K562 (cell line): ENCODE results near the gene NELL1. TPM values are rescaled to one million over a fixed set of nuclear protein-coding genes. Genes with fewer than 3 reads are reported as not detected.

ENCODE experiments used
- ATAC-seq: fragments of 200-7000 bp; cut with Tn5 transposase; 3 replicates; pipeline ENCODE4 v1.9.1; 2020; ENCODE audit warnings: moderate library complexity
- BruUV-seq: library from RNA; stranded (reverse); fragments of 400-500 nt; replicated peaks from 2 replicates; lab custom pipeline; 2021; lab: Mats Ljungman, UMichigan
- CTCF ChIA-PET: fragments of 300-600 bp; formaldehyde crosslinking; extraction: SDS; loops from one replicate; lab custom pipeline; 2021; ENCODE audit warnings: low intra/inter-chr PET ratio; lab: Yijun Ruan, JAX
- POLR2A ChIA-PET: fragments of 300-600, 350-650 bp; sonication (Branson Sonifier 250); formaldehyde crosslinking; extraction: SDS; loops from one replicate; lab custom pipeline; 2021; ENCODE audit warnings: antibody characterized with exemption, inconsistent platforms; lab: Yijun Ruan, JAX
- DNase-seq, 4 experiments: peaks; one replicate each; pipeline versions ENCODE4 v3.0.0 to v3.0.0-alpha.2; 2011 to 2018; ENCODE audit warnings: low spot score in 3 of 4, mixed read lengths in 3 of 4; ENCODE audit errors: extremely low read depth in 1 of 4
- FAIRE-seq: peaks from 2 replicates; lab custom pipeline; 2011; peaks lifted over from hg19 to GRCh38; lab: Jason Lieb, UNC
- H2AFZ ChIP-seq: 2 replicates; pipeline ENCODE4 v1.6.0; 2011; ENCODE audit warnings: low read depth, low read length, control low read depth, inconsistent platforms
- H3K27ac ChIP-seq: fragments of 200-600 bp; 3 replicates; pipeline ENCODE4 v1.8.0; 2011; ENCODE audit warnings: low read depth, mild to moderate bottlenecking, control low read depth, inconsistent platforms, low read length, moderate library complexity, mixed read lengths; ENCODE audit errors: extremely low read depth
- H3K27me3 ChIP-seq, 2 experiments: fragments of 300-600 bp in 1 of 2; 2 replicates in 1 of 2; 3 replicates in 1 of 2; pipeline versions ENCODE4 v1.6.0 to v1.8.0; 2011; ENCODE audit warnings: inconsistent platforms in 2 of 2, low read length in 2 of 2, mild to moderate bottlenecking in 1 of 2, mixed read lengths in 1 of 2, moderate library complexity in 1 of 2; ENCODE audit not compliant: control insufficient read depth in 2 of 2, insufficient read depth in 2 of 2
- H3K36me3 ChIP-seq: fragments of 300-600 bp; 3 replicates; pipeline ENCODE4 v1.8.0; 2011; ENCODE audit warnings: mild to moderate bottlenecking, low read length, inconsistent platforms; ENCODE audit not compliant: control insufficient read depth, insufficient read depth
- H3K4me1 ChIP-seq, 2 experiments: fragments of 200-600 bp in 1 of 2; replicated peaks in 1 of 2; 2 replicates in 1 of 2; 3 replicates in 1 of 2; pipeline versions ENCODE4 v1.5.1 to v1.8.0; 2011; ENCODE audit warnings: inconsistent platforms in 2 of 2, low read length in 2 of 2, mild to moderate bottlenecking in 1 of 2, mixed read lengths in 1 of 2, moderate library complexity in 1 of 2; ENCODE audit not compliant: control insufficient read depth in 2 of 2, insufficient read depth in 2 of 2
- H3K4me2 ChIP-seq: 2 replicates; pipeline ENCODE4 v1.6.1; 2011; ENCODE audit warnings: low read length, control low read depth, inconsistent platforms, mixed read lengths; ENCODE audit not compliant: insufficient read depth
- H3K4me3 ChIP-seq: fragments of 200-600 bp; sonication (generic), shearing (Covaris generic); 2 replicates; pipeline ENCODE4 v1.5.1; 2016; ENCODE audit warnings: control low read depth, inconsistent platforms
- H3K79me2 ChIP-seq: fragments of 200-600 bp; 3 replicates; pipeline ENCODE4 v1.8.0; 2011; ENCODE audit warnings: low read length, inconsistent platforms; ENCODE audit not compliant: control insufficient read depth, insufficient read depth
- H3K9ac ChIP-seq, 2 experiments: 2 replicates each; pipeline versions ENCODE4 v1.6.0 to v1.6.1; 2011; ENCODE audit warnings: low read depth in 2 of 2, low read length in 2 of 2, control low read depth in 1 of 2, inconsistent platforms in 1 of 2, mild to moderate bottlenecking in 1 of 2, mixed read lengths in 1 of 2; ENCODE audit not compliant: insufficient read depth in 1 of 2
- H3K9me1 ChIP-seq: one replicate; pipeline ENCODE4 v1.6.0; 2011; ENCODE audit warnings: inconsistent platforms, mild to moderate bottlenecking, low read length, moderate library complexity; ENCODE audit not compliant: control insufficient read depth, insufficient read depth
- H3K9me3 ChIP-seq: replicated peaks from 2 replicates; pipeline ENCODE4 v1.5.1; 2011; ENCODE audit warnings: low read depth, low read length, inconsistent platforms; ENCODE audit not compliant: control insufficient read depth, insufficient read depth
- H4K20me1 ChIP-seq: replicated peaks from 2 replicates; pipeline ENCODE4 v1.6.1; 2011; ENCODE audit warnings: low read length, inconsistent platforms, mixed read lengths; ENCODE audit not compliant: control insufficient read depth, insufficient read depth
- AFF1 ChIP-seq, 2 experiments: fragments of 450-650 bp; IDR thresholded peaks; 2 replicates each; pipeline ENCODE4 v1.6.1; 2018; ENCODE audit warnings: mild to moderate bottlenecking in 2 of 2, low read depth in 1 of 2; ENCODE audit not compliant: partially characterized antibody in 2 of 2
- GABPB2 ChIP-seq: fragments of 250-450 bp; sonication (Bioruptor Pico); conservative IDR thresholded peaks from 2 replicates; pipeline ENCODE4 v1.5.1; 2021; ENCODE audit warnings: mild to moderate bottlenecking
- KDM5B ChIP-seq: fragments of 200-600 bp; sonication (generic); IDR thresholded peaks from 2 replicates; pipeline ENCODE4 v1.6.1; 2012; ENCODE audit warnings: low read depth, mild to moderate bottlenecking, moderate library complexity, low read length, control low read depth, inconsistent platforms; ENCODE audit not compliant: insufficient replicate concordance
- PRMT5 ChIP-seq: sonication (generic); formaldehyde crosslinking; IDR thresholded peaks from 2 replicates; pipeline ENCODE4 v1.5.0; 2020; ENCODE audit warnings: missing genetic modification reagents
- RFX7 ChIP-seq: fragments of 250-450 bp; sonication (Bioruptor Pico); IDR thresholded peaks from 2 replicates; pipeline ENCODE4 v1.5.1; 2021; ENCODE audit warnings: mild to moderate bottlenecking
- SIRT6 ChIP-seq: IDR thresholded peaks from one replicate; pipeline ENCODE4 v1.6.1; 2012; ENCODE audit warnings: low read depth, mild to moderate bottlenecking, control low read depth, inconsistent platforms, low read length, moderate library complexity
- TCFL5 ChIP-seq: fragments of 250-450 bp; sonication (Bioruptor Pico); conservative IDR thresholded peaks from 2 replicates; pipeline ENCODE4 v1.6.1; 2021; ENCODE audit warnings: mild to moderate bottlenecking, moderate library complexity, matching md5 sums
- ZBTB26 ChIP-seq: fragments of 450-650 bp; formaldehyde crosslinking; IDR thresholded peaks from 2 replicates; pipeline ENCODE4 v1.4.0; 2022; ENCODE audit warnings: missing genetic modification characterization
- ZNF239 ChIP-seq: fragments of 250-450 bp; sonication (Bioruptor Pico); IDR thresholded peaks from 2 replicates; pipeline ENCODE4 v1.4.0; 2020; ENCODE audit warnings: mild to moderate bottlenecking
- ZNF282 ChIP-seq: sonication (generic); formaldehyde crosslinking; IDR thresholded peaks from 2 replicates; pipeline ENCODE4 v1.8.1; 2023; ENCODE audit warnings: missing genetic modification reagents
- WGBS: fragments of 100-300 bp; shearing (Covaris generic); methylation state at CpG from one replicate; pipeline ENCODE4 v1.1.6; 2016; ENCODE audit warnings: low coverage, mixed read lengths; ENCODE audit not compliant: insufficient coverage; ENCODE audit errors: missing lambda C conversion rate; 5-methylcytosine and 5-hydroxymethylcytosine counted together
- in situ Hi-C: fragments of 300-500 bp; cut with MboI; formaldehyde crosslinking; loops from 4 replicates; pipeline ENCODE4 v1.15.0; 2018; ENCODE audit warnings: inconsistent platforms, mixed read lengths
- intact Hi-C: fragments of 100-400 bp; cut with micrococcal nuclease; formaldehyde crosslinking; loops from 2 replicates; pipeline ENCODE4 v1.14.2; 2022
- polyA plus RNA-seq, 8 experiments: library from polyadenylated mRNA; depleted of rRNA in 4 of 8; stranded (reverse) in 5 of 8; unstranded in 3 of 8; fragments of >200 nt; fragmentation: Nextera tagmentation in 2 of 8; fragmentation: Illumina TruSeq in 1 of 8; extraction: Ambion mirVana in 2 of 8; extraction: Trizol in 1 of 8; gene quantifications; 2 replicates each; pipeline versions ENCODE4 v1.2.1 to v1.2.3, GENCODE V29; 2011 to 2014; ENCODE audit warnings: inconsistent platforms in 1 of 8, missing spikeins in 1 of 8
- total RNA-seq, 7 experiments: library from RNA; depleted of rRNA in 6 of 7; stranded (reverse); fragments of >200 nt in 6 of 7; fragmentation: Illumina TruSeq in 2 of 7; extraction: Trizol in 2 of 7; gene quantifications; 2 replicates each; pipeline versions ENCODE4 v1.2.1 to v1.2.3, GENCODE V29; 2011 to 2021; ENCODE audit warnings: low replicate concordance in 1 of 7
- TF ChIP-seq, protein P1 (sequence below), 2 experiments: fragments of 450-650 bp in 1 of 2; IDR thresholded peaks; 2 replicates each; pipeline ENCODE4 v1.6.1; 2011 to 2017; ENCODE audit warnings: low read depth in 2 of 2, antibody characterized with exemption in 1 of 2, borderline replicate concordance in 1 of 2, low read length in 1 of 2, mild to moderate bottlenecking in 1 of 2, mixed read lengths in 1 of 2; ENCODE audit not compliant: control insufficient read depth in 1 of 2

Gene NELL1
- total and polyA plus RNA-seq, 9 of the 15 experiments (the other 6 are each of a cell fraction or from before 2014, with no cell fraction given) = not detected

DNA sequence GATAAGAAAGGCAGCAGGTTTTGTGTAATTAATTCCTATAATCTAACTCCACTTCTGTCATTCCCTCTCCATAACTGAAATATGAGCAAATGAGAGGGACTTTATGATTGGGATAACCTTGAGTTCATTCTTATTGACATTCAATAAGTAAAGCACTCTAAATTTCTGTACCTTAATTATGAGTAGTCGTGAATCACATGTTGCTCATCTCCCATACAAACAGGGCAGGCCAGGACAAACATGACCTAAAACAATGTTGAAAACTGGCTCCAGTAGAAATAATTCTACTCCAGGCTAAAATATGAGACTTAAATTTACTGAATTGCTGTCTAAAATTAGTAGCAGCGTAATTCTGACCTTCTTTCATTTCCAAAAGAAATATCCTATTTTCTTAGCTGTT lies 505.4 kb downstream of the NELL1 start:
- in situ Hi-C loops (no loop called here), intact Hi-C loops (no loop called here)
- Histone ChIP-seq H2AFZ (no peak overlapping the region), H3K9me1 (no peaks in the 10 kb centered on the region), H3K79me2 (no peaks in the 10 kb centered on the region), H3K4me1 (no peaks in the 10 kb centered on the region), H3K4me2 (no peak overlapping the region), H4K20me1 (no peaks in the 10 kb centered on the region), H3K27ac (no peak overlapping the region), H3K9me3 (no peaks in the 10 kb centered on the region), H3K36me3 (no peaks in the 10 kb centered on the region), H3K4me3 (no peak overlapping the region), H3K9ac (no peak overlapping the region), H3K27me3 (no peaks in the 10 kb centered on the region)
- DNase-seq = no peak
- 4% methylated on average over 2 of the region's 2 CpGs for WGBS
- FAIRE-seq = no peak
- TF ChIP-seq ZNF239 (CRISPR knock-in tag) (no peak), ZNF282 (CRISPR knock-in tag) (no peak), SIRT6 (no peak), ZBTB26 (CRISPR knock-in tag) (no peak), RFX7 (CRISPR knock-in tag) (no peak), AFF1 (IDR thresholded peaks at IDR 0.05; ENCODE audit: low read depth in 1 of 2, partially characterized antibody in 2 of 2) (no peak), TCFL5 (CRISPR knock-in tag) (no peak), PRMT5 (no peak), KDM5B (no peak), GABPB2 (CRISPR knock-in tag) (no peak)
- TF ChIP-seq, protein P1, sequence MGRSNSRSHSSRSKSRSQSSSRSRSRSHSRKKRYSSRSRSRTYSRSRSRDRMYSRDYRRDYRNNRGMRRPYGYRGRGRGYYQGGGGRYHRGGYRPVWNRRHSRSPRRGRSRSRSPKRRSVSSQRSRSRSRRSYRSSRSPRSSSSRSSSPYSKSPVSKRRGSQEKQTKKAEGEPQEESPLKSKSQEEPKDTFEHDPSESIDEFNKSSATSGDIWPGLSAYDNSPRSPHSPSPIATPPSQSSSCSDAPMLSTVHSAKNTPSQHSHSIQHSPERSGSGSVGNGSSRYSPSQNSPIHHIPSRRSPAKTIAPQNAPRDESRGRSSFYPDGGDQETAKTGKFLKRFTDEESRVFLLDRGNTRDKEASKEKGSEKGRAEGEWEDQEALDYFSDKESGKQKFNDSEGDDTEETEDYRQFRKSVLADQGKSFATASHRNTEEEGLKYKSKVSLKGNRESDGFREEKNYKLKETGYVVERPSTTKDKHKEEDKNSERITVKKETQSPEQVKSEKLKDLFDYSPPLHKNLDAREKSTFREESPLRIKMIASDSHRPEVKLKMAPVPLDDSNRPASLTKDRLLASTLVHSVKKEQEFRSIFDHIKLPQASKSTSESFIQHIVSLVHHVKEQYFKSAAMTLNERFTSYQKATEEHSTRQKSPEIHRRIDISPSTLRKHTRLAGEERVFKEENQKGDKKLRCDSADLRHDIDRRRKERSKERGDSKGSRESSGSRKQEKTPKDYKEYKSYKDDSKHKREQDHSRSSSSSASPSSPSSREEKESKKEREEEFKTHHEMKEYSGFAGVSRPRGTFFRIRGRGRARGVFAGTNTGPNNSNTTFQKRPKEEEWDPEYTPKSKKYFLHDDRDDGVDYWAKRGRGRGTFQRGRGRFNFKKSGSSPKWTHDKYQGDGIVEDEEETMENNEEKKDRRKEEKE (IDR thresholded peaks at IDR 0.05; ENCODE audit: borderline replicate concordance in 1 of 2, control insufficient read depth in 1 of 2, low read depth in 2 of 2, low read length in 1 of 2) = no peak
- no peak for ATAC-seq
- no TSS peak for BruUV-seq
- ChIA-PET POLR2A (no interaction called here), CTCF (no interaction called here)
